ENCODE data around the gene FKBP1B.

DNA sequence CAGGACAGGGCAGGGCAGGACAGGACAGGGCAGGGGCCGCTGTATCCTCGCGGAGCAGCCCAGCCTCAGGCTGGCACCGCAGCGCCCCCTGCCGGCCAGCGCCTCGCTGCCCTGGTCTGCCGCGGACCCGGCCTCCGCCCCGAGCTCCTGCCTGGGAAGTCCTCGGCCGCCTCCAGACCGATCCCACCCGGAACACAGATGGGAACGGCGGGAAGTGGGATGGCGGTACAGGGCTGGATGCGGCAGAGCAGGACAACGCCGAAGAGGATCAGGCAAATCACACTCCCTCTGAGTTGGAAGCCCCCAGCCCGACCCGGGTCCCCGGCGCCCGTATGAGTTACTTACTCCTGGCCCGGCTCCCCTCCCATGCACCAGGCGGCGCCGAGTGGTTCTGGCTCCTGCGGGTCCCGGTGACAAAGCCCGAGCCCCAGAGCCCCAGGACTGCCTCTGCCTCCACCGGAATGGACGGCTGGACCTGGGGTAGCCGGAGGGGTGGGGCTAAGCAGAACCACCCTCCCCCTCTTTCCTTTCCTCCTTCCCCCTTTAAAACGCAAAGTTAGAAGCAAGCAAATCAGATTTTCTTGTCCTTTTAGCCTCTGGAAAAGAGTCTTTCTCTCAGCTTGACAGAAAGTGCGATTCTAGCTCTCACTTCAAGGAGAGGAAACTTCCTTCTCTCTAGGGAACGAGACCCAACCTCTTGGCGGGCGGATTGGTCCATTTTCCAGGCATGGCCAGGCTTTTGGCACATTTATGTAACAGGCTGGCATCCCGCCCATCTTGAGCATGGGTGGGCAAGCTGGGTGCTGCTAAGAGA lies 35.1 kb downstream of the FKBP1B start, which contains the start of gene TP53I3:
- TF ChIP-seq, protein P1, sequence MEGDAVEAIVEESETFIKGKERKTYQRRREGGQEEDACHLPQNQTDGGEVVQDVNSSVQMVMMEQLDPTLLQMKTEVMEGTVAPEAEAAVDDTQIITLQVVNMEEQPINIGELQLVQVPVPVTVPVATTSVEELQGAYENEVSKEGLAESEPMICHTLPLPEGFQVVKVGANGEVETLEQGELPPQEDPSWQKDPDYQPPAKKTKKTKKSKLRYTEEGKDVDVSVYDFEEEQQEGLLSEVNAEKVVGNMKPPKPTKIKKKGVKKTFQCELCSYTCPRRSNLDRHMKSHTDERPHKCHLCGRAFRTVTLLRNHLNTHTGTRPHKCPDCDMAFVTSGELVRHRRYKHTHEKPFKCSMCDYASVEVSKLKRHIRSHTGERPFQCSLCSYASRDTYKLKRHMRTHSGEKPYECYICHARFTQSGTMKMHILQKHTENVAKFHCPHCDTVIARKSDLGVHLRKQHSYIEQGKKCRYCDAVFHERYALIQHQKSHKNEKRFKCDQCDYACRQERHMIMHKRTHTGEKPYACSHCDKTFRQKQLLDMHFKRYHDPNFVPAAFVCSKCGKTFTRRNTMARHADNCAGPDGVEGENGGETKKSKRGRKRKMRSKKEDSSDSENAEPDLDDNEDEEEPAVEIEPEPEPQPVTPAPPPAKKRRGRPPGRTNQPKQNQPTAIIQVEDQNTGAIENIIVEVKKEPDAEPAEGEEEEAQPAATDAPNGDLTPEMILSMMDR (IDR thresholded peaks at IDR 0.05), result peak; percentile 98
- TF ChIP-seq SMC3 (IDR thresholded peaks at IDR 0.05) (peak; percentile 91), JUN (IDR thresholded peaks at IDR 0.05) (peak; percentile 66 to 94; a peak in 4 of 5 replicates), MYC (IDR thresholded peaks at IDR 0.05; ENCODE audit: borderline replicate concordance, low read length) (0 out of 2 replicates have a peak, but pooled peaks have one; percentile 14), RFX5 (IDR thresholded peaks at IDR 0.05) (peak; percentile 34; the same call in 1 of the 2 replicates), KDM1A (IDR thresholded peaks at IDR 0.05; ENCODE audit: low read depth) (no peak), CEBPB (IDR thresholded peaks at IDR 0.05) (no peak; a peak in 1 of 4 replicates)
- TF ChIP-seq, protein P2, sequence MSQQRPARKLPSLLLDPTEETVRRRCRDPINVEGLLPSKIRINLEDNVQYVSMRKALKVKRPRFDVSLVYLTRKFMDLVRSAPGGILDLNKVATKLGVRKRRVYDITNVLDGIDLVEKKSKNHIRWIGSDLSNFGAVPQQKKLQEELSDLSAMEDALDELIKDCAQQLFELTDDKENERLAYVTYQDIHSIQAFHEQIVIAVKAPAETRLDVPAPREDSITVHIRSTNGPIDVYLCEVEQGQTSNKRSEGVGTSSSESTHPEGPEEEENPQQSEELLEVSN (IDR thresholded peaks at IDR 0.05; ENCODE audit: borderline replicate concordance, low read depth), result peak; percentile 65; the same call in 1 of the 2 replicates
- TF ChIP-seq, protein P3, sequence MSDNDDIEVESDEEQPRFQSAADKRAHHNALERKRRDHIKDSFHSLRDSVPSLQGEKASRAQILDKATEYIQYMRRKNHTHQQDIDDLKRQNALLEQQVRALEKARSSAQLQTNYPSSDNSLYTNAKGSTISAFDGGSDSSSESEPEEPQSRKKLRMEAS (IDR thresholded peaks at IDR 0.05), result peak; percentile 76

Data from A549 (cell line).